DMS79 (cell line): ENCODE data around the gene FBLN7.
A peak's percentile ranks its signal among the peaks of the same experiment; 100 is the strongest.

Experiments
- DNase-seq: peaks from one replicate; lab custom pipeline; 2025; lab: John Stamatoyannopoulos, UW

FBLN7 gene

DNA sequence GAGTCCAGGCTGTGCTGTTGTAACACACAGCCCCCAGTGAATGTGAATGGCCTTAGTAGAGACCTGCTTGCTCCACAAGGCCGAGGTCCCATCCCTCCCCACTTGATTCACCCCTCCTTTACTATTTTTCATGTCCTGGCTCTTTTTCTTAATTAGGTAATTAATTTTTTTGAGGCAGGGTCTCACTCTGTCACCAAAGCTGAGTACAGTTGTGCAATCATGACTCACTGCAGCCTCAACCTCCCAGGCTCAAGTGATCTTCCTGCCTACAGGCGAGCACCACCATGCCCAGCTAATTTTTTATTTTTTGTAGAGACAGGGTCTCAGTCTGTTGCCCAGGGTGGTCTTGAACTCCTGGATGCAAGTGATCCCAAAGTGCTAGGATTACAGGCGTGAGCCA lies 19.3 kb downstream of the FBLN7 start:
- no peak for DNase-seq

DNA sequence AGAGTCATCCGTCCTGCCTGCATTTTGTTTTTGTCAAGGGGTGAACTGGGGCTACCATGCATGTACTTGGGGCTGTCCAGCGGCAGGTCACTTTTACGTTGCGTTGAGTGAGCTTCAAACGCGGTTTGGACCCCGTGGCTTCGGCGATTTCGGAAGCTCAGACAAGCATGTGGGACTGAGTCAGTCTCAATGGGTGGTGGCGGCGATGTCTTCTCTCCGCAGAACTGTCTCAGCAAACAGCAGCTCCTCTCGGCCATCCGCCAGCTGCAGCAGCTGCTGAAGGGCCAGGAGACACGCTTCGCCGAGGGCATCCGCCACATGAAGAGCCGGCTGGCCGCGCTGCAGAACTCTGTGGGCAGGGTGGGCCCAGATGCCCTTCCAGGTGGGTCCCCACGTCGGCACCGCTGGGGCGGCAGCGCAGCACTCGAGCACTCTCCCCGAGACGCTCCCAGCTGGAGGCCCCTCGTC lies 21.3 kb downstream of the FBLN7 start:
- no peak for DNase-seq

DNA sequence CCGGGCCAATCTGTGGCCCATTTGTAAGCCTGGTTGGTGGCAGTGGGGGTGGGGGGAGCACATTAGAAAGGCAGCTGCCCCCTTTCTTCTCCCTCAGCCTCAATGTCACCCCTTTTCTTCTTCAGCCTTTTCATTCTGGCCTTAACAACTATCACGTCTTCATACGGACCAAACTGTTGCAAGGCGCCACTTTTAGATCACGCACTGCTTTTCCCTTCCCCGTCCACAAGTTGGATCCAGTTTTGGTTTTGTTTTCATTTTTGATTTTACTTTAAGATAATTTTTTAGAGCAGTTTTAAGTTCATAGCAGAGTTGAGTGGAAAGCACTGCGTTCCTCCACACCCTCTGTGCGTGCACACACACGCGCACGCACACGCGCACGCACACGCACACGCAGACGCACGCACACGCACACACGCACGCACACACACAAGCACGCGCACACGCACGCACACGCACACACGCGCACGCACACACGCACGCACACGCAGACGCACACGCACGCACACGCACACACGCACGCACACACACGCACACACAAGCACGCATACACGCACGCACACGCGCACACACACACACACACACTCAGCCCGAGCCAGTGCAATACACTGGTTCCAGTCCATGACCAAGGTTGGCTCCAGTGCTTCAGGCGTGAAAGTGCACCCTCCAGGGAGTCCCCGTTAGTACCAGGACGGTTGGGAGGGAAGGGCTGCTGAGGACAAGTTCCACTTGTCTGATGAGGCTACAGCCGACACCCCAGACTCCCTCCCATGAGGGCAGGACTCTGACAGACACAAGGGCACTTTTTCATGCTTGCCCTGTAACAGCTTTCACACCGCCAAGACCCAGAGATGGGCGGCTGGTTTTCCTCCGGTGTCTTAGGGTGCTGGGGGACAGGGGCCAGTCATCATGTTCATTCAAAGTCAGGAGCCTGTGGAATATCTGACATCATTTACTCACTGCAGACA lies 22.4 kb downstream of the FBLN7 start:
- DNase-seq, result no peak

DNA sequence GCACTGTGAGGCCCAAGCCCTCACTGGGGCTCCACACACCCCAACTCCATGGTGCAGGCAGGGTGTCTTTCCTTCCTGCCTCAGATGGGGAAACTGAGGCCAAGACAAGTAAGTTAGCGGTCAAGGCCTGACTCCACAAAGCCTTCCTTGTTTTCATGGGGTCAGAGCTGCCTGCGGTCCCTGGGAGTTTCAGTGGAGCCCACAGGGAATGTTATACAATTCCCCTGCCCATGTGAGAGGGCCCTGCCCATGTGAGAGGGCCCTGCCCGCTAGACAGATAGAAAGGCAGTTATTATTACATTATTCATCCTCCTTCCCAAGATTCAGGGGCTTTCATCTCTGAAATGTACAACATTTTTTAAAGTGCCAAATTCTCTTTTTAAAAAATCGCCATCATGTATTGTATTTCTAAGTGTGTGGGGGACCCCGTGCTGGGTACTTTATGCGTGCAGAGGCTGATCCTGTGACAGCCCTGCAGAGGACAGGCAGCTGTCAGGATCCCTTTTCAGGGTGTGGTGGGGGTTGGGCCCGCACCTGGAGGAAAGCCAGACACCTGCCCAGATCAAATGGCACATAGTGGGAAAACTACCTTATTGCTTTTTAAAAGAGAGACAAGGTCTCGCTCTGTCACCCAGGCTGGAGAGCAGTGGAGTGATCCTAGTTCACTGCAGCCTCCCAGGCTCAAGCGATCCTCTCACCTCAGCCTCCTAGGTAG lies 23.4 kb downstream of the FBLN7 start:
- no peak for DNase-seq

DNA sequence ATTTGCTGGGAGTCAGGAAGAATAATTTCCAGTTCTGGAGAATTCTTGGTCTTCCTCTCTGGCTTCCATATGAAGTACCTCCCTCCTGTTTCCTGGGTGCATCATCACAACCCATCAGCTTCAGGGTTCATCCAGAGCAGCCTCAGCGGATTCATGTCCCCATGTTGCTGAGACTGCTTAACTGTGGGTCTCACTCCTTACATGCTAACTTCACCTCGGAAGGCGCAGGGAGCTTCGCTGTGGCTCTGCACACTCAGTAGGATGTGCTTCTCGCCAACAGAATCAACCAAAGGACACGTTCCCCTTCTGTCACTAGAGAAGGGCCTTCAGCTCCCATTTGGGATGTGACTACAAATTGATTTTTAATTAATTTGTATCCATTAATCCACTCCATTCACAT lies 24.2 kb downstream of the FBLN7 start:
- DNase-seq, result no peak

DNA sequence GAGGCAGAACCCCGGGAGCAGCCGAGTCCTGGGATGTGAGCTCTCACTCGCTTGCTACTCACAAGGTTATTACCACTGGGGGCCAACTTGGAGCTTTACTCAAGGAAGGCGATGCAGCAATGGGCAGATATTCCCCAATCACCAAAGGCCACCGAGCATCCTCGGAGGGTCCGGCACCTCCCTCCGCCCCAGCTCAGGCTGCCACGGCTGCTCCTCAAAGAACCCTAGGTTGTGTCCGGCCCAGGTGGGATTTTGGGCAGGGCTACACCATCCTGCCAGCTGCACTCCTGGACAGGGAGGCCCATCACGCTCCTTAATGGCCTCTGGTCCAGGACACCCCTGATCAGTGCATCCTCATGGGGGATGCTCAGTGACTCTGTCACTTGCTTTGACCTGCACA lies 24.8 kb downstream of the FBLN7 start:
- no peak for DNase-seq

DNA sequence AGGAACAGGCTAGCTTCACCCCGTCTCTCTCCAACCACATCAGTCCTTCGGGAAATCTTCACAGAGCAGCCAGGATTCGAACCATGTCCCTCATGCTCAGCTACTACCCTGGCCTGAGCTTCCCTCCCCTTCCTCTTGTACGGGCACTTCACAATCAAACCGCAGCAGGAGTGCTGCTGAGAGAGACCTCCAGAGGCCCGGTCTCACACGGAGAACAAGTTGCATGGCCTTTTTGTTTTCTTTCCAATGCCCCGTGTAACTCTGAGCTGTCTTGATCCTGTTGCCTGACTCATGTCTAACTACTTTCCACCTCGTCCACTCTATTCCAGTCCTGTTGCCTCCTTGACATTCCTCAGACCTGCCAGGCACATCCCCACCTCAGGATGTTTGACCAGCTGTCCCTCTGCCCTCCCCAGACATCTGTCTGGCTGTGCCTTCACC lies 25.4 kb downstream of the FBLN7 start:
- DNase-seq, result no peak

DNA sequence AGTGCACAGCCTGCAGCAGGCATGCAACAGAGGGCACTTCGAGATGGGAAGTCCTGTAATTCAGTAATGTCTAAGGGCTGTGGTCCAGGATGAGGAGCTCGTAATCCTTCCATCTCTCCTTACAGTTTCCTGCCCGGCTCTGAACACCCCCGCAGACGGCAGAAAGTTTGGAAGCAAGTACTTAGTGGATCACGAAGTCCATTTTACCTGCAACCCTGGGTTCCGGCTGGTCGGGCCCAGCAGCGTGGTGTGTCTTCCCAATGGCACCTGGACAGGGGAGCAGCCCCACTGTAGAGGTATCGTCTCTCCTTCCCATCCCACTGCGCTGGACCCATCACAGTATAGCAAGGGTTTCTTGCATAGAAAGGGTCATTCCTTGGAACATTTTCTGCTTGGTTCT lies 26.7 kb downstream of the FBLN7 start:
- DNase-seq, result no peak

DNA sequence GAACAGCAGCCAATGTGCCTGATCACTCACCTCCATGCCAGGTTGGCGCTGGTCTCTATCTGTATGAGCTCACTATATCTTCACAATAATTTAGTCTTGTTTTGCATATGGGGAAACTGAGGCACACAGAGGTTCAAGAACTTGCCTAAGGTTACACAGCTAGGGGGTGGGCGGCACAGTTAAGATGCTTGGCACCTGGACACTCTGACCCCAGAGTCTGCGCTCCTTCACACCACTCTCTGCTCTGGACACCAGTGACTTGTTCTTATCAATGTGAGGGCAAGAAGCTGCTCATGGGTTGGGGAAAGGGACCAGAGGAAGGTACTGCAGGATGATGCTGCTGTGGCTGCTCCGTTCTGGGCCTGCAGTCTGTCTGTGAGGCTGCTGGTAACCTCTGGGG lies 27.1 kb downstream of the FBLN7 start:
- no peak for DNase-seq

DNA sequence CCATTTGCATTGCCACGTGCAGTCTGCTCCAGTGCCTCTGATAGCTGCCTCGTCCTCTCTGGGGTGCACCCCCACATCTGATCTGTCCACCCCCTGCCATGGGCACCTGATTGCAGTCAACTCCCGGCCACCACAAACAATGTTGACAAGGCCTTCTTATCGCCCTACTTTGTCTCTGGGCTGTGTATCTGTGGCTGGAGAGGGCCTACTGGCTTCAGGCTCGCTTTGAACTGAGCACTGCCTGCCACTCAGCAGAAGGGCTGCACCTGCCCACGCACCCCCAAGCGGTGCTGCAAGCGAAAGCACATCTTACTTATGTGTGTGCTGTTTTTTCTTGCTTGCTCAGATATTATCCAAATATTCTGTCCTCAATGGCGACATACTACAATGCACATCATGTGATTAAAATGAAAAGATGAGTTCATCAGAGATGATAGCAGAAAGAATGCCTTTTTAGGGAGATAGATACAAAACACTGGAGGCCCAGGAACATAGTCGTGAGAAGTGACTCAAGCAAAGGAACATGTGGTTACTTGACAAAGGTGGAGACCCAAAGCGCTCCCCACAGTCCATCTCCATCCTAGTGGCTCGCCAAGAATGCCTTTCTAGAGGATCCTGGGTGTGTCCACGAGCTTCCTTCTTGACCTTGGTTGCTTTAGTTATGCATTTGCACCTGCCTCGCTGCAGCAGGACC lies 28.8 kb downstream of the FBLN7 start:
- DNase-seq, result no peak

DNA sequence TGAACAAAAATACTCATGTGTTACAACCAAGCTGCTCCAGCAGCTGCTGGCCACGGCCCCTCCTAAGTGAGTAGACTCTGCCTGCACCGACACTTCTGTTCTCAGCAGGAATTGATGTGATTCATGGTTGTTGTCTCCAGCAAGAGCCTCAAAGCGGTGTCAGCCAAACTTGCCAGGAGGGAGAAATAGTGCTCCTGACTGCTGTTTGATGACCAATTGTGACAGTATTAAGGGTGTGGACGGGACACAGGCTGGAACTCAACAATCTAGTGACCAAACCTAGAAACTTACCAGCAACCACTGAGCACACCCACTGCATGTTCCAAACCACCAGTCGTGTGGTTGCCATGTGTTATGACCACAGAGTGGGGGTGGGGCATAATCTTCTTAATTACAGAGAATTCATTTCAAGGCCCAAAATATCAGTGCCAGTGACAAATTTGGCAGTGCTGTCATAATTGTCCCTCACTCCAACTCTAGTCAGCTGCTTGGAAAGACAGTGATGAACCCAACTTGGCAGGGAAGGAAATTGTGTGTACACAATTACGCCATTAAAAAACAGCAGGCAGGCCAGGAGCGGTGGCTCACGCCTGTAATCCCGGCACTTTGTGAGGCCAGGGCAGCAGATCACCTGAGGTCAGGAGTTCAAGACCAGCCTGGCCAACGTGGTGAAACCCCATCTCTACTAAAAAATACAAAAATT lies 30.4 kb downstream of the FBLN7 start:
- no peak for DNase-seq

DNA sequence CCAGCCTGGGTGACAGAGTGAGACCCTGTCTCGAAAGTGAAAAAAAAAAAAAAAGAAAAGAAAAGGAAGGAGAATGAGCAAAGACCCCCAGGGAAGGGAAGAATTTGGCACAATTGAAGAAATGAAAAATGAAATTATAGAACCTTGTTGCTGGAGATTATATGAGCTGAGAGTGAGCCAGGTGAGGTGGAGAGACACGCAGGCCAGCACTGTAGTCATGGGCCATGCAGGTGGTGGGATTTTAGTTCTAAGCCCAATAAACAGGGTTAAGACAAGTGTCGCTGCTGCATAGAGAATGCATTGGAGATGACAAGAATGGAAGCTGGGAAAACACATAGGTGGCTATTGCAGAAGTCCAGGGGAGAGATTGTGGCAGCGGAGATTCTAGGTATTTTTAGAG lies 32.3 kb downstream of the FBLN7 start:
- DNase-seq, result no peak

DNA sequence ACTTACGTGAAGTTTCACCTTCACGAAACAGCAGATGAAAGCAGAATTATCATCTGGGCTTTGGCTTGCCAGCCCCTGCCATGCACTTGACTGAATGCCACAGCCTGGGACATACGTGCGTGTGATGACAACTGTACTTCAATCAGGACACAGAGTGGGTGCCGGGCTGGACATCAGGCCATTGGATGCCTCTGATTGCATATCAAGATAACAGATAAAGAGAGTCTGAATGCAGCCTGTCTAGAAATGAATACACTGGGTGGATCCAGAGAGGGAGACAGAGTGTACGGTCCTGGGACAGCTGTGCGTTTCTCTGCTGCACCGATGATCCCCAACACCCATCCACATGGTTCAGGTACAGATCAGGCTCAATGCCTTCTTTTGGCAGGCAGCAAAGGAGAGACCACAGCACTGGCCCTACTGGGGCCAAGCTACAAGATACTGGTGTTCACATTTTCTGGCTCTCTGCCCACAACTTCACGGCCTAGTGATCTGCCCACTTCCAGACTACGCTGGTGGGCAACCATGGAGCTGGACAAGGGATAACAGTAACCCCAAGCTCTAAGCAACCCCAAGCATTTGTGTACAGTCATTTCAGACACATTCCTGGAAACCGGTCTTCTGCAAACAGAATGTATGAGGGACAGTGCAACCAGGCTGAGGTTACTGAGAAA lies 35.6 kb downstream of the FBLN7 start:
- DNase-seq, result no peak

DNA sequence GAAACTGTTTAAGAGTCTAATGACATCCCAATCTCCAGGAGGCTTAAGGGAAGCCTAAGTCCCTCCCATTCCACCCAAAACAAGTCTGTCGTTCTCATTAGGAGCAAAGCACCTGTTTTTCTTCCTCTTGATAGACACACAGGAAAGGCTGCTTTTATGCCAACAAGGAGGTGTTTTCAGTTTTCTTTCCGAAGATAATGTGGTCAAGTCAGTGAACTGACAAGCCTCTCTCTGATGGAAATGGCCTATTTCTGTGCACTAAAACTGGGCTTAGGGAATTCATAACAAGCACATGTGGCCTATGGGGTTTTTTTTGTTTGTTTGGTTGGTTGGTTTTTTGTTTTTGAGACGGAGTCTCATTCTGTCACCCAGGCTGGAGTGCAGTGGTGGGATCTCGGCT lies 36.2 kb downstream of the FBLN7 start:
- no peak for DNase-seq

DNA sequence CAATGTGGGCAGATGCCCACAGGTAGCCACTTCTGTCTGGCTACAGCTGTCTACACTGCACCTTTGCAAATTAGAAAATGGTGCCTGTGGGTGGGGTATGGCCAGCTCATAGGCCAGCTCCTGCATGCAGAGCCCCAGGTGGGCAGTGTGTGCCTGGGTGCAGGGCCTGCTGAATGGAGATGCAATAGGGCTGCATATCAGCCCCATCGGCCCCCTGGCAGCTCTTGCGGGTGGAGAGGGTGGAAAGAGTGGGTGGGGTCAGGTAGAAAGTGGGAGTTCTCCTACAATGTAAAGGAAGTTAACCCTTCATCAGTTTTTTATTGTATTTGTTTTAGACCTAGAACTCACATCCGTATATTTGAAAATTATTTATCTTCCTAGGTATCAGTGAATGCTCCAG lies 37.1 kb downstream of the FBLN7 start:
- no peak for DNase-seq

DNA sequence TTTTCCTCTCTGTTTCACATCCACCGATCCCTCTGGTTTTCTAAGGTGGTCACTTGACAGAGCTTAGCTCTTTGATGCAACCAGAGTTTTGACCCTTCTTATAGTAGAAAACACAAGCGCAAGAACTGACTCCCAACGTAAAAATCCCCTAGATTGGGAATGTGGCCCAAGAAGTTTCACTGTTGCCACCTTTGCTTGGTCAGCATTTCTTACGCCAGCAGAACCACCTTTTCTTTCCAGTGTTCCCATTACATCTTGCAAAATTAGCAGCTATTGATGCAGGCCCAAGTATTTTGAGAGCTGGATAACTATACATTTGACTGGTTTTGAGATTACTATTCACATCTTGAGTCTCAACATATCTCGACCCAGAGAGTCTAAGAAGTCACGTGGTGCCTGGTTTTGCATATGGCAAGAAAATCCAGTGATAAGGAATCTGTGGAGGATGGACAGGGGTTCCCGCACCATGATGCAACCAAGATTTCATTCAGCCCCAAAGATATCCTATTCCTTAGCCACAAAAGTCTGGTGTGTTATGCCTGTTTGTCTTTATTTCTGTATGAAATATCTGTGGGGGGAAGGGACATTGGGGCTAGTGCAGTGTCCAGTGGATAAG lies 37.9 kb downstream of the FBLN7 start:
- no peak for DNase-seq

DNA sequence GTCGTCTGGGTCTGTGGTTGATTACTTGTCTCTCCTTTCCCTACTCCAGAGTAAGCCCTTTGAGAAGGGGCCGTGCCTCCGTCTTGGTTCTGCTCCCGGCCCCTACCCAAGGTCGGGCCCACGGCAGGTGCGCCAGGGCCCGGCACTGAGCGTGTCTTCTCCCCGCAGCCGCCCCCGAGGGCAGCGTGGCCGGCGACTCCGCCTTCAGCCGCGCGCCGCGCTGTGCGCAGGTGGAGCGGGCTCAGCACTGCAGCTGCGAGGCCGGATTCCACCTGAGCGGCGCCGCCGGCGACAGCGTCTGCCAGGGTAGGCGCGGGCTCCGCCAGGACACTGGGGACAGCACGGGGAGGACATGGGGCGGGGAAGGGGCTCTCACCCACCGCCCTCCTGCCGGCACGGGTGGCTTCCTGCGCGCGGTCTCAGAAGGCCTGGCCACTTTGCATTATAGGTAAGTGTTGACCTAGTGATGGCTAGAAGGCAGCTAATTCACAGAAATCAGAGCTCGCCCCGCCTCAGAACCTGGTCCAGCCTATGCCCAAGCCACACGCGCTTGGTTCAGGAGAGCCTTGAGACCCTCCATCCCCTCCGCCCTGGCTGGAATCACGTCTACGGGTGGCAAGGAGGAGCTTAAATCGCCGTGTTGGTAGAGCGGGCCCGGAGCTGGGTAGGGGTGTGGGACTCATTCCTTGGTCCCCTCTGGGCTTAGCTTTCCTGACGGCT lies 43.5 kb downstream of the FBLN7 start:
- DNase-seq, result peak; percentile 81

DNA sequence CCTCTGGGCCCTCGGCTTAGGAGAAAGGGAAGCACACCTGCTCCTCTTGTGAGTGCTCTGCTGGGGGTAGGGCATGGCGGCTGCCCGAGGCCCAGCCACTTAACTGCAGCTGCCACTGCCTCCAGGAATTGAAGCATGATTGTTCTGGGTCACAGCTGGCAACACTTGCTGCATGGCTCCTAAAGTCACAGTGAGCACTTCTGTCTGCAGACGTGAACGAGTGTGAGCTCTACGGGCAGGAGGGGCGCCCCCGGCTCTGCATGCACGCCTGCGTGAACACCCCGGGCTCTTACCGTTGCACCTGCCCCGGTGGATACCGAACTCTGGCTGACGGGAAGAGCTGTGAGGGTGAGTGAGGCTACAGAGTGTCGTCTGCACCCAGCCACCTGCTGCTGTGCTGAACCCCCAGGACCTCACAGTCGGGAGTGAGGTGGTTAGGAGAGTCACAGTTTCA lies 44.4 kb downstream of the FBLN7 start:
- DNase-seq, result peak; percentile 97

DNA sequence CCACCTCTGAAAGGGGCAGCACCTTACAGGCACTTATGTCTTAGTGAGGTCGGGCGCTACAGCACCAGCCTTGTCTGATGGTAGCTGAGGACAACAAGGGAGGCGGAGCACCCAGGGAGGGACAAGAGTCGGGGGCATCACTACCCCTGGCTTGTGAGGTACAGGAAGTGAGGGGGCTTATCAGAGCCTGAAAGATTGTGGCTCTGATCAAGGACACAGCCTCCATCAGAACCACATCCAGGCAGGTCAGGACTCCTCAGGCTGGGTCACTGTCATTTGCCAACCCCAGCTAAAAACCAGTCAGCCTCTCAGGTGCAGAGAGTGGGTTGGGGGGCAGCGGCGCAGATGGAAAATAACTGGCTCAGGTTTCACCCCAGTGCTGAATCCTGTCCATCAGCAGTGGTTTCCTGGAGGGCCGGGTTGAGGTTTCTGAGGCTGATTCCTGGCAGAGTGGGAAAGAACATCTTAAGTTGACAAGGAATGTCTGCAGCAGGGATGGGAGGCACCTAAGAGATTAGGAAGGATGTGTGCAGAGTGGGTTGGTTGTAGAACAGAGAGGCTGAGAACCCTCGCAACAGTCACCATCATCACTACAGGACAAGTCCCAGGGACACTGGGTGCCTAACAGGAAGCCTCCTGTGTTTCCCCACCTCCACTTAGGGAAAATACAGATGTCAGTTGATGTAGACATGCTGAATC lies 45.3 kb downstream of the FBLN7 start:
- DNase-seq, result no peak

DNA sequence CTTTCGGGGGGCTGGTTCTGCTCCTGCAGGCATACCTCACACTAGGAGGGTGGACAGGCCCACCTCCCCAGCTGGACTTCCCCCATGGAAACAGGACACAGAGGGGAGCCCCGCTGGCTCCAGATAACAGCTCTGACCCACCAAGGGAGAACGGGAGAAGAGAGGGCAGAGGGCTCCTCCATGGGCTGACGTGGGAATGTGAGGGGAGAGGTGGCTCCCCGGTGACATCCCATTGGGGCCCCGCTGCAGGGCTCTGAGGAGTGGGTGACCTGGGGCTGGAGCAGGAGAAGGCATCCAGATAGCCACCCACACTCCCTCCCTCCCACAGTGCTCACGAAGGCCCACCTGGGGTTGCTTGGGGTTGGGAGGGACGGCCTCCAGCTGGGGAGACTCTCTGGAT lies 45.9 kb downstream of the FBLN7 start:
- no peak for DNase-seq
